NCI-H69 (cell line): ENCODE measurements around the gene GRB10.

ENCODE experiments used
- DNase-seq: peaks from one replicate; lab custom pipeline; 2025; lab: John Stamatoyannopoulos, UW

GRB10 gene

GRCh38 chr7:50690541-50691011 lies 92.1 kb downstream of the GRB10 start:
- peak; percentile 76 for DNase-seq

GRCh38 chr7:50688226-50688590 lies 94.5 kb downstream of the GRB10 start:
- DNase-seq = no peak

- no peak for DNase-seq
These were observed 95.0 kb downstream of the GRB10 start for GRCh38 chr7:50687575-50688225.

- no peak for DNase-seq
These were observed 95.6 kb downstream of the GRB10 start for GRCh38 chr7:50687096-50687495.

DNA sequence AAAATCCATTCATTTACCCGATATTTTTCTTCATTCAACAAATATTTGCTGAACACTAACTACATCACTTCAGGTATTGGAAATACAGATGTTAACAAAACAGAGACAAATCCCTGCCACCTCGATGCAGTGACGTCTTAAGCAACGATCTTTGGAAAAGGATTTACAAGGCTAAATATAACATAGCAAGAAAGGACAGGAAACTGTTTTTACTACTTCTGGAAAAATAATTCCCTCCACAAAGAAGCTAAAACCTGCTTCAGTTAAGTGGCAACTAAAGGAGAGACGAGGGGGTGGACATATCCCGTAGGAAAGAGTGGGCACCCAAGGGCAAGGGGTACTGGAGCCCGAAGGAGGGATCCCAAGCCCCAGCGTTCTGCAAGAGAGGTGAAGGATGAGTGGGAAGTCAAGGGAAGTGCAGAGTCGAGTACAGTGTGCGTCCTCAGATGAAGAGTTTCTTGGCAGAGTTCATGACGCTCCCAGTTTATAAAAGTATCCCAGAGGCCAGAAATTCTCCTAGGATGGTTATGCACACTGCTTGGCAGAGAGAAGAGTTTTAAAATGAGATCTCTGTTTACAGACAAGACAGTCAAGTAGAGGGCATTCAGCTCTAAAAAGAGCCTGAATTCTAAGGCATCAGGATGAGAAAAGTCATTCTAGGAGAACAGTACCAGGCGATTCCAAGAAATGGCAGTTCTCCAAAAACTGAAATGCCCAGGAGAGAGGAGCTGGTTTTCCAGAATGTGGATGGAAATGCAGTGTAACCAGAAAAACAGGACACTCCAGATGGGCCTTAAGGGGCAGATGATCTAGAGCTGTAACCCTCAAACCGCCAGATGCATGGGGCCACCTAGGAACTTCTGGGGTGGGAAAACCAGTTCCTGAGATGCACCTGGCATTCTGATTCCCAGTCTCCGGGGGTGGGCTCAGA lies 97.3 kb downstream of the GRB10 start:
- DNase-seq = no peak

- no peak for DNase-seq
These were observed 98.0 kb downstream of the GRB10 start for GRCh38 chr7:50684713-50685075.

- DNase-seq = no peak
These were observed 98.5 kb downstream of the GRB10 start for GRCh38 chr7:50684011-50684712.

GRCh38 chr7:50682573-50682972 lies 100.1 kb downstream of the GRB10 start:
- no peak for DNase-seq

DNA sequence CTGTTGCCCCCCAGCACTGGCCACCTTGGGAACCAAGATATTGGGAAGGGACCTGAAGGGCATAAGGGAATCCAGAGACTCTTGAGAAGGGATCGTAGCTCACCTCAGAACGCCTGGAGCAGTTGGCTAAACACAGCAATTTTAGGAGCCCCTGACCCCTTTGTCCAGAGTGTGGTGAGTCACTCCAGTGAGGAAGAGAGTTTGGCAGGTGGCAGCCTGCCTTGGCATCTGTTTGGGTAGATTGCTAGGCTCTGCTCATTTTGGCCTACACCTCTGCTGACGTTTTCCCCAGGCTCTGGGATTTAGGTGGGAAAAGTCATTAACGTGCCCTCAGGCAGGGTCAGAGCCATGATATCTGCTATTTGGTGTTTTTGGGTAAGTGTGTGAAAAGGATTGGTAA lies 100.6 kb downstream of the GRB10 start:
- peak; percentile 64 for DNase-seq

DNA sequence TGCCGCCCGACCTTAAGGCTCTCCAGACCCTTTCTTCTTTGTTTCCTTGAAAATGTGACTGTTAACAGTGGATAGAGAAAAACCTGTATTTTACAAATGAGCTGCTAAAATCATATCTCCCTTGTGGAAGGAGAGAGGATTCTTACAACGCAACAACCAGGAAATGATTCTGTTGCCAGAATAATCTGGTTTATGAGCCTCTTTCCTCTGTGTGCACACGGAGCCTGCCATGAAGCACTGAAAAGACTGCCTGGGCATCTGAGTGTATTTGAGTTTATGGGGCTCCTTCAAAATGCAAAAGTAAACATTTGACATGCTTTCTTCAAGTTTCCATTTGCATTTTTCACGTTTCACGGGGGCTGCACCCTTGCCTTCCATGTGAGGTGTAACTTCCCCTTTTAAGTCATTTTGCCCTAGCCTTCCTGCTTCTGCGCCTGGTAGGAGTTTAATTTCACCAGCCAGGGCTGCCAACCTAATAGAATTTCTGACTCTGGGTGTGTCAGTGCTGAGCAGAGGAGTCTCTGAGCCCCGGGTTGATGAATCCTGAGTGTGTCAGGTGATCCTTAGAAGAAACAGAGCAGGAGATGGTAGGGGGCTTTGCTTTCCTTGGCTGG lies 101.2 kb downstream of the GRB10 start:
- no peak for DNase-seq

GRCh38 chr7:50679218-50680007 lies 103.3 kb downstream of the GRB10 start:
- peak; percentile 77 for DNase-seq

DNA sequence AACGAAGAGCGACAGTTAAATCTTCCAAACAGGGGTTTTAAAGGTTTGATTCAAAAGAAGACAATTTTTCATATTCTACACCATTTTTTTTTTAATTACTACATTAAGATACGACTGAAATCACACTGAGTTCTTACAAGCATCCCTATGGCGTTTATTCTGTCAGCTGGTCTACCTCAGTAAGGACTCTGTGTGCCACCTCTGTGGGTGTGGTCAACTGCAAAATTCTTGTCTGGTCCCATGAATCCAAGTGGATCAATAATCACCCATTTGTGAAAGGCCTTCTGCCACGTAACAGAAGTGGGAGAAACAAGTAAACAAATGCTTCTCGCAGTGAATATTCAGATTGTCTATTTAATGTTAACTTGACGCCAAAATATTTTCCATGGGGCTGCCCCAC lies 104.1 kb downstream of the GRB10 start:
- no peak for DNase-seq

- DNase-seq = no peak
These were observed 105.1 kb downstream of the GRB10 start for GRCh38 chr7:50677638-50677996.

DNA sequence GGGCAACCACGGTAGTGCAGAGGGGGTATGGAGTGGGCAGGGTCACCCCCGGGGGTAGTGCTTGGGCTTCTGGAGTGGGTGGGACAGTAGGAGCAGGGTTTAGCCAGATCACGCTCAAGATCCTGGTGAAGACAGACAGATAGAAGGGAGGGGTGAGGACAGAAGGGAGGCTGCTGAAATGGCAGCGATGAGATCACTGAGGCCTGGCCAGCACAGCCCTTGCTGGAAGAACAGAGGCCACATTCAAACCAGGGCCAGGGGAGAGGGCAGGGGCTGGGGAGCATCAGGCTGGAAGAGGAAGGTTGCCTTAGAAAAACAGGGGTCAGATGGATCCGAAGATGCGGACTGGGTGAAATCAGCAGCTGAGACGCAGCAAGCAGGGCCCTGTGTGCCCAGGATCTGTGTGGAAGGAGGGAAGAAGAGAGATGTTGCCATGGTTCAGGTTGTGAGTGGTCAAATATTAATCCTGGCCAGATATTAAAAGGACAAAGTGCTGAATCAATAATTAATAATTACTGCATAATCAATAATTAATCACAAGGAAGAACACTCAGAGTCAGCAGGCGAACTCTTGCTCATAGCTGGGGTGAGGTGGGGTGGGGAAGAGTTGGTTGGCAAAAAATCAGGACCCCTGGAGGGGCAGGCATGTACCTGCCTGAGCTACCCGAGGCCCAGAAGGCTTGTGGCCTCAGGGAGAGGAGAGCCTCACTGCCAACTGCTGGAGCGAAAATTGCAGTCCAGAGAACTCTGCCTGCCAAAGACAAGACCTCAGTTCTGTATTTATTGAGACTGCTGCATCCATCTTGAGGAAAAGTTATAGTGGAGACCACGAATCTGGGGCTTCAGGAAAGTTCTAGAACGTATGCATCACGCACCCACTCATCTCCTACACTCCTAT lies 105.7 kb downstream of the GRB10 start:
- DNase-seq = peak; percentile 72

DNA sequence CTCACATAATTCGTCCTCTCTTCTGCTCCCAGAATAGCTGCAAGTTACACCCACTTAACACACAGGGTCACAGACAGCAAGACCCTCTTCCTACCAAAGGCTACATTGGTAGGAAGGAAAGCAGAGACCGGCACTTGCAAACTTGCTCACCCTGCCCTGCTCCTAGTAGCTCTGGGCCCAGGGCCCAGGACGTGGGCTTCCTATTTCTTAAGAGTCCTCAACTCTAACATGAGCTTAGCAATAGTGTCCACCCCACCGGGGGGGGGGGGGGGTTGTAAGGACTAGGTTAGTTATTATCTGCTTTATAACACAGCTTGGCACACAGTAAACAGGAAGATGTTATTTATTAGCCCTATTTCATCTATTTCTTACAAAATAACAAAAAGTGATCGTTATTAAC lies 106.6 kb downstream of the GRB10 start:
- DNase-seq = no peak

GRCh38 chr7:50674896-50675835 lies 107.5 kb downstream of the GRB10 start:
- DNase-seq = no peak

GRCh38 chr7:50674299-50674698 lies 108.4 kb downstream of the GRB10 start:
- DNase-seq = no peak

DNA sequence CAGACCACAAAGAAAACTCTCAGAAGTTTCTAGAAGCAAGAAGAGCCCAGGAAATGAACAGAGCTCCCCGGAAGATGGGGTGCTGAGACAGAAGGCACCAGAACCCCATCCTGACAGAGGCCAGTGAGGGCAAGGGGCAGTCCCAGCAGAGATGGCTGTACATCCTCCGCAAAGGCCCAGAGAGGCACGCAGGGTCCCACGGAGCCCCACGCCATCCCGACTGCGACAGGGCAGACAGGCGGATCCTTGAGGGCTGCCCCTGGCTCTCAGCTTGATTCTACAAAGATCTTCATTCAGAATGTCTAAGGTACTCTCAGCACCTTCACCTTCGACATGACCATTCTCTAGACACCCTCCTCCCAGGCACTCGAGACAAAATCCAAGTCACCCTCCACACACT lies 109.6 kb downstream of the GRB10 start:
- DNase-seq = no peak

DNA sequence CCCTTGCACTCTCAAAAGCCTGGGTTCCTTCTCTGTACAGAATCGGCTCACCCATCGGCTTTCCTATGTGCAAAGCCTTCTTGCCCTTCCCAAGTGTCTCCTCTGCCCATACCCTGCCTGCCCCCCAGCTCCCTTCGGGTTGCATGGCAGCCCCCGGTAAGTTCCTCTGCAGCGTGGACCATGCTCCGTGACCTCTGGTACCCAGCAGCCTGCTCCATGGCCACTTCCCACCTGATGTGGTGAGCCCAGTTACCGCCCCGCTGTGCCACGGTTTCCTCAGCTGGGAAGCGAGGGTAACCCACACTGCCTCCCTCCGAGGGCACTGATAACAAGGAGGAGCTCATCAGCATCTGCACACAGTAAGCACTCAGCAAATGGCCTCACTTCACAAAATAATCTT lies 110.7 kb downstream of the GRB10 start:
- DNase-seq = no peak
